ENCODE data around the gene TRIM5. TPM values are rescaled to one million over a fixed set of nuclear protein-coding genes. Genes with fewer than 3 reads are reported as not detected.
"Not testable (repeated sequence)": the region's sequence is repeated elsewhere in the genome, so short reads cannot be mapped to it uniquely, and the experiment has no call there.

Gene TRIM5
- total RNA-seq, 4 donors from 2014 or later: 16.9 to 38.7 (median 26.1) TPM

GRCh38 chr11:5665051-5665570 is 19.8 kb downstream of the TRIM5 start:
- no peak overlapping the region for H3K4me3 ChIP-seq
- peaks cover 0 to 78% (median 7%) of the 10 kb centered on the region in 3 donors for H3K36me3 ChIP-seq
- 83 to 90% methylated on average over 4 of the region's 4 CpGs for WGBS, 2 donors
- no peaks in the 10 kb centered on the region for H3K27me3 ChIP-seq
- H3K27ac ChIP-seq: peak overlapping the region in 1 of 4 donors; percentile 15
- TF ChIP-seq EP300 (IDR thresholded peaks at IDR 0.05) (no peak), POLR2A (IDR thresholded peaks at IDR 0.05) (no peak), CTCF (IDR thresholded peaks at IDR 0.05) (no peak)
- H3K9me3 ChIP-seq: no peaks in the 10 kb centered on the region
- no peaks in the 10 kb centered on the region for H3K4me1 ChIP-seq
- no peak for DNase-seq (ENCODE audit: low spot score in 2 of 2)

- Histone ChIP-seq H3K27me3 (no peaks in the 10 kb centered on the region), H3K4me3 (no peak overlapping the region), H3K9me3 (no peaks in the 10 kb centered on the region), H3K36me3 (peaks cover 0 to 62% (median 0%) of the 10 kb centered on the region in 3 donors), H3K27ac (no peak overlapping the region), H3K4me1 (no peaks in the 10 kb centered on the region)
- TF ChIP-seq CTCF (IDR thresholded peaks at IDR 0.05) (no peak), POLR2A (IDR thresholded peaks at IDR 0.05) (no peak), EP300 (IDR thresholded peaks at IDR 0.05) (no peak)
- 94 to 96% methylated on average over 2 of the region's 2 CpGs for WGBS, 2 donors
- no peak for DNase-seq (ENCODE audit: low spot score in 2 of 2)
Observed at GRCh38 chr11:5663511-5663910, 21.4 kb downstream of the TRIM5 start.

GRCh38 chr11:5658318-5658717 is 26.6 kb downstream of the TRIM5 start:
- Histone ChIP-seq H3K27ac (no peak overlapping the region), H3K9me3 (peaks cover 0 to 4% (median 0%) of the 10 kb centered on the region in 4 donors), H3K4me3 (no peak overlapping the region), H3K27me3 (no peaks in the 10 kb centered on the region), H3K4me1 (no peaks in the 10 kb centered on the region), H3K36me3 (peaks cover 0 to 25% (median 0%) of the 10 kb centered on the region in 3 donors)
- no peak for DNase-seq (ENCODE audit: low spot score in 2 of 2)
- TF ChIP-seq CTCF (IDR thresholded peaks at IDR 0.05) (no peak), EP300 (IDR thresholded peaks at IDR 0.05) (no peak), POLR2A (IDR thresholded peaks at IDR 0.05) (no peak)
- WGBS, 2 donors: 88 to 91% methylated on average over 5 of the region's 5 CpGs

GRCh38 chr11:5656956-5657355 is 27.9 kb downstream of the TRIM5 start:
- H3K9me3 ChIP-seq: peaks cover 0 to 11% (median 4%) of the 10 kb centered on the region in 4 donors
- not testable (repeated sequence) for H3K4me1 ChIP-seq; H3K27me3 ChIP-seq; H3K4me3 ChIP-seq; H3K27ac ChIP-seq; DNase-seq (ENCODE audit: low spot score in 2 of 2)
- WGBS, 2 donors: 95% methylated on average over 2 of the region's 2 CpGs
- H3K36me3 ChIP-seq: peaks cover 0 to 12% (median 0%) of the 10 kb centered on the region in 3 donors

- no peak for DNase-seq (ENCODE audit: low spot score in 2 of 2)
- Histone ChIP-seq H3K4me1 (no peaks in the 10 kb centered on the region), H3K4me3 (no peak overlapping the region), H3K27ac (no peak overlapping the region), H3K36me3 (peaks cover 0 to 14% (median 0%) of the 10 kb centered on the region in 3 donors), H3K27me3 (no peaks in the 10 kb centered on the region), H3K9me3 (peaks cover 0 to 15% (median 4%) of the 10 kb centered on the region in 4 donors)
- TF ChIP-seq EP300 (IDR thresholded peaks at IDR 0.05) (no peak), POLR2A (IDR thresholded peaks at IDR 0.05) (no peak), CTCF (IDR thresholded peaks at IDR 0.05) (no peak)
- 96% methylated on average over 4 of the region's 4 CpGs for WGBS, 2 donors
Observed at GRCh38 chr11:5655474-5655873, 29.4 kb downstream of the TRIM5 start.

GRCh38 chr11:5646139-5646538 is 38.7 kb downstream of the TRIM5 start:
- Histone ChIP-seq H3K27ac (no peak overlapping the region), H3K4me3 (no peak overlapping the region), H3K36me3 (peaks cover 0 to 44% (median 7%) of the 10 kb centered on the region in 3 donors), H3K27me3 (no peaks in the 10 kb centered on the region), H3K9me3 (no peaks in the 10 kb centered on the region), H3K4me1 (no peaks in the 10 kb centered on the region)
- no peak for TF ChIP-seq POLR2A (IDR thresholded peaks at IDR 0.05)
- TF ChIP-seq CTCF (IDR thresholded peaks at IDR 0.05): no peak
- no peak for TF ChIP-seq EP300 (IDR thresholded peaks at IDR 0.05)
- DNase-seq (ENCODE audit: low spot score in 2 of 2): no peak
- whole genome bisulfite sequencing, 2 donors: 86 to 88% methylated on average over 3 of the region's 3 CpGs

Data from tibial nerve (tissue), 4 donors.